LNCAP (cell line): Measurements from ENCODE around the gene RBBP7.

Experiments
- CTCF ChIP-seq: fragments of 450-650 bp; IDR thresholded peaks from 2 replicates; pipeline ENCODE4 v1.5.1; 2017; ENCODE audit warnings: mild to moderate bottlenecking

RBBP7 gene

GRCh38 chrX:16843208-16843909 is 26.8 kb downstream of the RBBP7 start:
- no peak for TF ChIP-seq CTCF

DNA sequence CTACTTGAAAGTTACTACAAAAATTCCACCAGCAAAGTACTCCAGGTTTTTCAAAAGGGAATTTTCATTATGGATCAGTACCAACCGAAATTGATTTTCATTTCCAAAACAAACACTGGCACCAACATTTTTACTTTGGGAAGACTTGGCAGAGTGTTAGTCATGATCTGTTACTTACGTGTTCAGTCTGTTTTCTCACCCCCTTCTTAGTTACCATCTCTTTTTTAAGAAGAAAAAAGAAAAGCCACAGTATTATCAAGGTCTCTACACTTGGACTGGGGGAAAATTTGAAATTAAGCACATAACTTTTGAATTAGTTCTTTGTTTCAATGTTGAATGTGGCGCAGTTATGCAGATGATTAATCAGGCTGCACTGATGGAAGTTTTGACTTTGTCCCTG is 27.5 kb downstream of the RBBP7 start:
- no peak for TF ChIP-seq CTCF

GRCh38 chrX:16839852-16840460 is 30.2 kb downstream of the RBBP7 start:
- no peak for TF ChIP-seq CTCF

- TF ChIP-seq CTCF: no peak
Measured at GRCh38 chrX:16839219-16839851, 30.8 kb downstream of the RBBP7 start.

GRCh38 chrX:16838202-16839066 is 31.7 kb downstream of the RBBP7 start:
- TF ChIP-seq CTCF: no peak

GRCh38 chrX:16836371-16836770 is 33.8 kb downstream of the RBBP7 start:
- TF ChIP-seq CTCF: no peak

- no peak for TF ChIP-seq CTCF
Measured at GRCh38 chrX:16834806-16835205, 35.4 kb downstream of the RBBP7 start.
